Mesenchymal stem cell (in vitro differentiated cells and primary cell): Measurements from ENCODE around the gene SVOP.

Experiments
- DNase-seq: peaks from one replicate; pipeline ENCODE4 v3.0.0-alpha.2; 2013
- H2AFZ ChIP-seq: one replicate; pipeline ENCODE4 v1.6.1; 2013; ENCODE audit warnings: low read depth, mild to moderate bottlenecking, control low read depth, inconsistent platforms, low read length, moderate library complexity
- H2AK5ac ChIP-seq: 2 replicates; pipeline ENCODE4 v1.6.1; 2013; ENCODE audit warnings: low read length, moderate library complexity, mild to moderate bottlenecking, inconsistent platforms; ENCODE audit not compliant: severe bottlenecking
- H2BK120ac ChIP-seq: one replicate; pipeline ENCODE4 v1.6.1; 2013; ENCODE audit warnings: low read depth, mild to moderate bottlenecking, inconsistent platforms, low read length, moderate library complexity
- H2BK12ac ChIP-seq, 2 experiments: one replicate each; pipeline ENCODE4 v1.6.1; 2013; ENCODE audit warnings: inconsistent platforms in 2 of 2, low read length in 2 of 2, mild to moderate bottlenecking in 2 of 2, moderate library complexity in 2 of 2, control low read depth in 1 of 2
- H2BK15ac ChIP-seq: one replicate; pipeline ENCODE4 v1.6.1; 2013; ENCODE audit warnings: mild to moderate bottlenecking, low read depth, inconsistent platforms; ENCODE audit not compliant: poor library complexity, severe bottlenecking
- H2BK5ac ChIP-seq: 2 replicates; pipeline ENCODE4 v1.6.1; 2013; ENCODE audit warnings: low read depth, mild to moderate bottlenecking, low read length, control low read depth, inconsistent platforms; ENCODE audit not compliant: poor library complexity, severe bottlenecking
- H3K14ac ChIP-seq, 2 experiments: one replicate each; pipeline ENCODE4 v1.6.1; 2013; ENCODE audit warnings: inconsistent platforms in 2 of 2, low read length in 2 of 2, control low read depth in 1 of 2, mild to moderate bottlenecking in 1 of 2, moderate library complexity in 1 of 2
- H3K18ac ChIP-seq, 2 experiments: one replicate each; pipeline ENCODE4 v1.6.1; 2013; ENCODE audit warnings: inconsistent platforms in 2 of 2, low read length in 2 of 2, control low read depth in 1 of 2, low read depth in 1 of 2, mild to moderate bottlenecking in 1 of 2
- H3K23ac ChIP-seq, 2 experiments: one replicate each; pipeline ENCODE4 v1.6.1; 2013; ENCODE audit warnings: inconsistent platforms in 2 of 2, low read length in 2 of 2, mild to moderate bottlenecking in 2 of 2, moderate library complexity in 2 of 2, control low read depth in 1 of 2
- H3K27ac ChIP-seq: 2 replicates; pipeline ENCODE4 v1.5.1; 2013; ENCODE audit warnings: mild to moderate bottlenecking, moderate library complexity, low read length, control low read depth, inconsistent platforms; ENCODE audit not compliant: poor library complexity, severe bottlenecking
- H3K27me3 ChIP-seq, 2 experiments: 2 replicates each; pipeline versions ENCODE4 v1.6.1 to v1.7.0; 2013; ENCODE audit warnings: low read length in 2 of 2, mild to moderate bottlenecking in 2 of 2, moderate library complexity in 2 of 2, control low read depth in 1 of 2, inconsistent platforms in 1 of 2; ENCODE audit not compliant: control insufficient read depth in 1 of 2, insufficient read depth in 1 of 2
- H3K36me3 ChIP-seq, 2 experiments: 2 replicates each; pipeline versions ENCODE4 v1.6.1 to v1.7.0; 2013; ENCODE audit warnings: low read length in 2 of 2, control low read depth in 1 of 2, inconsistent platforms in 1 of 2, low read depth in 1 of 2, mild to moderate bottlenecking in 1 of 2; ENCODE audit not compliant: insufficient read depth in 2 of 2, control insufficient read depth in 1 of 2
- H3K4ac ChIP-seq, 2 experiments: one replicate each; pipeline ENCODE4 v1.6.1; 2013; ENCODE audit warnings: inconsistent platforms in 2 of 2, low read length in 2 of 2, mild to moderate bottlenecking in 2 of 2, moderate library complexity in 2 of 2, control low read depth in 1 of 2, low read depth in 1 of 2
- H3K4me1 ChIP-seq: 2 replicates; pipeline ENCODE4 v1.6.1; 2013; ENCODE audit warnings: low read depth, low read length, control low read depth; ENCODE audit not compliant: control insufficient read depth, insufficient read depth
- H3K4me2 ChIP-seq: 2 replicates; pipeline ENCODE4 v1.6.1; 2013; ENCODE audit warnings: low read length, mild to moderate bottlenecking, inconsistent platforms; ENCODE audit not compliant: poor library complexity, severe bottlenecking
- H3K4me3 ChIP-seq, 2 experiments: 2 replicates each; pipeline versions ENCODE4 v1.5.1 to v1.7.0; 2013; ENCODE audit warnings: low read length in 2 of 2, mild to moderate bottlenecking in 2 of 2, control low read depth in 1 of 2, low read depth in 1 of 2; ENCODE audit not compliant: insufficient read depth in 1 of 2
- H3K79me1 ChIP-seq: replicated peaks from 2 replicates; pipeline ENCODE4 v1.6.1; 2013; ENCODE audit warnings: mild to moderate bottlenecking, control low read depth, low read length, inconsistent platforms; ENCODE audit not compliant: poor library complexity, severe bottlenecking
- H3K9ac ChIP-seq: 2 replicates; pipeline ENCODE4 v1.7.0; 2013; ENCODE audit warnings: mild to moderate bottlenecking, low read length, moderate library complexity
- H3K9me3 ChIP-seq: 2 replicates; pipeline ENCODE4 v1.7.0; 2013; ENCODE audit warnings: mild to moderate bottlenecking, low read length; ENCODE audit not compliant: control insufficient read depth
- H4K8ac ChIP-seq: one replicate; pipeline ENCODE4 v1.6.1; 2013; ENCODE audit warnings: inconsistent platforms, mild to moderate bottlenecking, low read length, moderate library complexity
- H4K91ac ChIP-seq: one replicate; pipeline ENCODE4 v1.6.1; 2013; ENCODE audit warnings: mild to moderate bottlenecking, low read length, inconsistent platforms
- WGBS: methylation state at CpG from one replicate; pipeline ENCODE4 v1.1.7; 2013; ENCODE audit warnings: mixed read lengths; 5-methylcytosine and 5-hydroxymethylcytosine counted together

Gene SVOP

DNA sequence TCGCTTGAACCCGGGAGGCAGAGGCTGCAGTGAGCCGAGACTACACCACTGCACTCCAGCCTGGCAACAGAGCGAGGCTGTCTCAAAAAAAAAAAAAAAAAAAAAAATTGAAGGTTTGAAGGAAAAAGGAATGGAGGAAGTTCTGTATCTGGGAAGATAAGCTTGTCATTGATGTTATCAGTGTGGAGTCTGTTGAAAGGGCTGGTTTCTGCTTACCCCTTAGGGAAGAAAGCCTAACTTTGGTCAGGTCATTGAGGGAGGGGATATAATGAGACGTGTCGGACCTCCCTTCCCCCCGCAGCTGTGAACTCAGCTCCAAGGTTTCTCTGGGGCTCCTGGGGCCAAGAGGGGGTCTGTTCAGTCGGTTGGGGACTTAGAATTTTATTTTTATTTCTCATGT is 124.5 kb downstream of the SVOP start:
- H3K9ac ChIP-seq: no peak overlapping the region
- H3K4me1 ChIP-seq: peaks cover 4% of the 10 kb centered on the region
- no peak for DNase-seq
- no peaks in the 10 kb centered on the region for H3K36me3 ChIP-seq
- no peak overlapping the region for H2BK15ac ChIP-seq
- 39% methylated on average over 8 of the region's 8 CpGs for WGBS
- H2AFZ ChIP-seq: no peak overlapping the region
- no peak overlapping the region for H3K18ac ChIP-seq
- peaks cover 10 to 26% of the 10 kb centered on the region in 2 experiments for H3K27me3 ChIP-seq
- no peak overlapping the region for H3K27ac ChIP-seq
- H2BK120ac ChIP-seq: no peak overlapping the region
- H3K23ac ChIP-seq: no peak overlapping the region
- no peak overlapping the region for H4K8ac ChIP-seq
- no peak overlapping the region for H2AK5ac ChIP-seq
- H2BK12ac ChIP-seq: no peak overlapping the region
- no peak overlapping the region for H3K4me3 ChIP-seq
- H2BK5ac ChIP-seq: no peak overlapping the region
- H3K4me2 ChIP-seq: no peak overlapping the region
- no peak overlapping the region for H3K4ac ChIP-seq
- H3K14ac ChIP-seq: no peak overlapping the region
- H3K79me1 ChIP-seq: no peaks in the 10 kb centered on the region
- no peak overlapping the region for H4K91ac ChIP-seq
- peaks cover 7% of the 10 kb centered on the region for H3K9me3 ChIP-seq

DNA sequence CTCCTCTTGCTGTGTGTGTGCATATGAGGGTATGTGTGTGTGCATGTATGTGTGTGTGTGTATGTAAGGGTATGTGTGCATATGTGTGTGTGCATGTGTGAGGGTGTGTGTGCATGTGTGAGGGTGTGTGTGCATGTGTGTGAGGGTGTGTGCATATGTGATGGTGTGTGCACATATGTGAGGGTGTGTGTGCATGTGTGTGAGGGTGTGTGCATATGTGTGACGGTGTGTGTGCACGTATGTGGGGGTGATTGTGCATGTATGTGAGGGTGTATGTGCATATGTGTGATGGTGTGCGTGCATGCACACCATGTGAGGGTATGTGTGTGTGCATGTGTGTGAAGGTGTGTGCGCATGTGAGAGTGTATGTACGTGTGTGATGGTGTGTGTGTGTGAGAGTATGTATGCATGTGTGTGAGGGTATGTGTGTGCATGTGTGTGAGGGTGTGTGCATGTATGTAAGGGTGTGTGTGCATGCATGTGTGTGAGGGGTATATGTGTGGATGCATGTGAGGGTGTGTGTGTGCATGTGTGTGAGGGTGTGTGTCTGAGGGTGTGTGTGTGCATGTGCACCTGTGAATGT is 125.6 kb downstream of the SVOP start:
- Histone ChIP-seq H3K36me3 (no peaks in the 10 kb centered on the region), H4K91ac (peak overlapping the region; percentile 44), H3K4me1 (peaks cover 4% of the 10 kb centered on the region), H3K9me3 (peaks cover 10% of the 10 kb centered on the region), H3K4ac (no peak overlapping the region), H2AFZ (no peak overlapping the region), H3K79me1 (no peaks in the 10 kb centered on the region), H3K4me3 (no peak overlapping the region), H2BK5ac (no peak overlapping the region), H3K27ac (no peak overlapping the region), H3K18ac (no peak overlapping the region), H4K8ac (no peak overlapping the region), H2BK12ac (no peak overlapping the region), H2BK120ac (no peak overlapping the region), H3K27me3 (peaks cover 5 to 20% of the 10 kb centered on the region in 2 experiments), H2BK15ac (no peak overlapping the region), H2AK5ac (no peak overlapping the region), H3K23ac (peak overlapping the region in 1 of 2 experiments; percentile 9), H3K14ac (peak overlapping the region in 1 of 2 experiments; percentile 39), H3K4me2 (no peak overlapping the region), H3K9ac (no peak overlapping the region)
- DNase-seq: no peak
- WGBS: 81% methylated on average over 5 of the region's 5 CpGs

DNA sequence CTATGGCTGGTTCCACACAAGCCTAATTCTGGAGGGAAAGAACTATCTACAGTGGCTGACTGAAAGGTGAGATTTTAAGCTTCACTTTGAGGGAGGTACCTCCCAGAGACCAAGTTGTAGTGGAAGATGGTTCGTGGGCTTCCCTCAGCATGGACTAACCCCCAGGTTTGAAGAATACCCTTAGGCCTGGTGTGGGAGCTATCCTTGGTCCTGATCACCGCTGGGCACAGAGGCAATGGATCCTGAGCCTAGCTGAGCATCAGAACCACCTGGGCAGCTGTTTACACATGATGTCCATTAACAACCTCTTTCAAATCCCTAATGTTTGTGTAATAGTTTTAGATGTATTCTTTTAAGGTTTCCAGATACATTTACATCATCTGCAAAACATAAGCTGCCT is 130.7 kb downstream of the SVOP start:
- no peak overlapping the region for H2BK120ac ChIP-seq
- no peak overlapping the region for H3K4ac ChIP-seq
- no peaks in the 10 kb centered on the region for H3K36me3 ChIP-seq
- H2BK5ac ChIP-seq: no peak overlapping the region
- H3K14ac ChIP-seq: no peak overlapping the region
- H3K4me2 ChIP-seq: no peak overlapping the region
- no peaks in the 10 kb centered on the region for H3K79me1 ChIP-seq
- no peak overlapping the region for H3K4me3 ChIP-seq
- H3K9ac ChIP-seq: no peak overlapping the region
- peaks cover 3 to 5% of the 10 kb centered on the region in 2 experiments for H3K27me3 ChIP-seq
- H3K9me3 ChIP-seq: peaks cover 7% of the 10 kb centered on the region
- H2AFZ ChIP-seq: peak overlapping the region; percentile 24
- no peak overlapping the region for H2AK5ac ChIP-seq
- H4K91ac ChIP-seq: no peak overlapping the region
- H3K27ac ChIP-seq: no peak overlapping the region
- peak; percentile 23 for DNase-seq
- peaks cover under 1% of the 10 kb centered on the region for H3K4me1 ChIP-seq
- no peak overlapping the region for H2BK12ac ChIP-seq
- H4K8ac ChIP-seq: no peak overlapping the region
- no peak overlapping the region for H2BK15ac ChIP-seq
- WGBS: 12% methylated on average over 1 of the region's 2 CpGs
- H3K23ac ChIP-seq: no peak overlapping the region
- H3K18ac ChIP-seq: no peak overlapping the region

GRCh38 chr12:108888031-108888430 is 132.8 kb downstream of the SVOP start:
- no peak overlapping the region for H3K23ac ChIP-seq
- no peak overlapping the region for H3K14ac ChIP-seq
- no peak overlapping the region for H3K9ac ChIP-seq
- H2BK15ac ChIP-seq: no peak overlapping the region
- 79% methylated on average over 6 of the region's 6 CpGs for WGBS
- H2BK120ac ChIP-seq: no peak overlapping the region
- H3K4ac ChIP-seq: no peak overlapping the region
- no peaks in the 10 kb centered on the region for H3K4me1 ChIP-seq
- H4K91ac ChIP-seq: no peak overlapping the region
- no peak overlapping the region for H3K4me3 ChIP-seq
- DNase-seq: no peak
- no peak overlapping the region for H3K27ac ChIP-seq
- H3K36me3 ChIP-seq: no peaks in the 10 kb centered on the region
- no peak overlapping the region for H3K4me2 ChIP-seq
- no peak overlapping the region for H2BK5ac ChIP-seq
- no peak overlapping the region for H2AFZ ChIP-seq
- peaks cover 7% of the 10 kb centered on the region for H3K9me3 ChIP-seq
- H3K18ac ChIP-seq: no peak overlapping the region
- H4K8ac ChIP-seq: no peak overlapping the region
- no peaks in the 10 kb centered on the region for H3K79me1 ChIP-seq
- no peak overlapping the region for H2AK5ac ChIP-seq
- no peak overlapping the region for H2BK12ac ChIP-seq
- H3K27me3 ChIP-seq: peaks cover 0 to 3% of the 10 kb centered on the region in 2 experiments
